ENCODE measurements around the gene TRMT10A.

Gene TRMT10A, protein sequence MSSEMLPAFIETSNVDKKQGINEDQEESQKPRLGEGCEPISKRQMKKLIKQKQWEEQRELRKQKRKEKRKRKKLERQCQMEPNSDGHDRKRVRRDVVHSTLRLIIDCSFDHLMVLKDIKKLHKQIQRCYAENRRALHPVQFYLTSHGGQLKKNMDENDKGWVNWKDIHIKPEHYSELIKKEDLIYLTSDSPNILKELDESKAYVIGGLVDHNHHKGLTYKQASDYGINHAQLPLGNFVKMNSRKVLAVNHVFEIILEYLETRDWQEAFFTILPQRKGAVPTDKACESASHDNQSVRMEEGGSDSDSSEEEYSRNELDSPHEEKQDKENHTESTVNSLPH

DNA sequence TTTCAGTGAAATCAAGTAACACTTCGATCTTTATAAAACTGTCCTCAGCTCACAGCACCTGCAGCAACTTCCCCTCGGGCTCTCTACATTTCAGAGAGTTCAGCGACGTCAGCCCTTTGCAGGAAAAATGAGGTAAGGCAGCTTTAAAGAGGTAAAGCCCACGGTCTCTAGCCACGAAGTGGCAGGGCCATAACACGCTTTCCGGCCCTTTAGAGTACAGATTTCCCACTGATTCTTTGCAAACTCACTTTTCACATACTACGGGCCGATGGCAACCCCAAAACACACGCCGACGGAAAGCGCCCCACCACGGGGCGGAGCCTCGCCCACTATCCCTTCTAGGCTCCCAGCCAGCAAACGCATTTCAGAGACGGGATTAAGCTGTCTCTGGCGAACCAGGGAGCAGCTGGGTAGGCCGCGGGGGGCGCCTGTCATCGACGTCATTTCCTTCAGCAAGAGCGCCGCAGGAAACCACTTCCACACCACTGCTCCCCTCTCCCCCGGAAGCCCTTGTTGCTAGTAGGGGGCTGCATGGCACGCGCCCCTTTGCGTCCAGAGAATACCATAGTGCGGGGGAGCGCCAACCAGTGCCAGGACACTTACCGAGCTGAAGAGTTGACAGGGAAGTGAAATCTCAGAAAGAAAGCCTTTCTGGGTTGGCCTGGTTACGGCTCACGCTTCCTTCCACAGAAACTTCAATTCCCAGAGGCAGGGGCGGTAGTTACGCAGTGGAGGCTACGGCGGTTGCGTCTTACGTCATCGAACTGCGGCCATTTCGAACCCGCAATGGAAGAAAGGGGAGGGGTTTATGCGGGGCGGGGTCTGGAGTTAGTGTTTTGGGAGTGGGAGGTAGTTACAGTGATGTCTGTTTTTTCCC is at the start of gene TRMT10A:
Gene TRMT10A, minus strand, starts transcription at position 730 of the 877 bp plus-strand sequence. CDS start 4,701 bp downstream, outside the sequence.
- TF ChIP-seq, protein P1, sequence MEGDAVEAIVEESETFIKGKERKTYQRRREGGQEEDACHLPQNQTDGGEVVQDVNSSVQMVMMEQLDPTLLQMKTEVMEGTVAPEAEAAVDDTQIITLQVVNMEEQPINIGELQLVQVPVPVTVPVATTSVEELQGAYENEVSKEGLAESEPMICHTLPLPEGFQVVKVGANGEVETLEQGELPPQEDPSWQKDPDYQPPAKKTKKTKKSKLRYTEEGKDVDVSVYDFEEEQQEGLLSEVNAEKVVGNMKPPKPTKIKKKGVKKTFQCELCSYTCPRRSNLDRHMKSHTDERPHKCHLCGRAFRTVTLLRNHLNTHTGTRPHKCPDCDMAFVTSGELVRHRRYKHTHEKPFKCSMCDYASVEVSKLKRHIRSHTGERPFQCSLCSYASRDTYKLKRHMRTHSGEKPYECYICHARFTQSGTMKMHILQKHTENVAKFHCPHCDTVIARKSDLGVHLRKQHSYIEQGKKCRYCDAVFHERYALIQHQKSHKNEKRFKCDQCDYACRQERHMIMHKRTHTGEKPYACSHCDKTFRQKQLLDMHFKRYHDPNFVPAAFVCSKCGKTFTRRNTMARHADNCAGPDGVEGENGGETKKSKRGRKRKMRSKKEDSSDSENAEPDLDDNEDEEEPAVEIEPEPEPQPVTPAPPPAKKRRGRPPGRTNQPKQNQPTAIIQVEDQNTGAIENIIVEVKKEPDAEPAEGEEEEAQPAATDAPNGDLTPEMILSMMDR (IDR thresholded peaks at IDR 0.05; ENCODE audit: borderline replicate concordance, insufficient read depth, low read depth, low read length): peak; percentile 2; the same call in 1 of the 2 replicates
- peak within 1 kb of the TSS; percentile 65 for H3K4me3 ChIP-seq (ENCODE audit: low read depth, low read length)

DNA sequence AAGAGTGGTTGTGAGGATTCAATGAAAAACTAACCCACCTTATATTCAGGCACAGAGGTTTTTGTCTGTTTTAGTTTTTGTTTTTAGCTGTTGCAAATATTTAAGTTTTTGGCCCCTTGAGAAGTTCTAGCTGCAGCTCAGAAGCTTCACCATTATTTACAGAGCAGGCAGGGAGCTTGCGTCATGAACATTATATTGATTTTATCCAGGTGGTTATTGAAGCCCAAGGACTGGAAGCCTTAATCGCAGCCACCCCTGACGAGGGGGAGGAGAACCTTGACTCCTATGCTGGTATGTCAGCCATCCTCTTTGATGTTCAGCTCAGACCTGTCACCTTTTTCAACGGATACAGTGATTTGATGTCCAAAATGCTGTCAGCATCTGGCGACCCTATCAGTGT is 48.9 kb upstream of the TRMT10A start:
- TF ChIP-seq, protein P1 (IDR thresholded peaks at IDR 0.05; ENCODE audit: borderline replicate concordance, insufficient read depth, low read depth, low read length): no peak

DNA sequence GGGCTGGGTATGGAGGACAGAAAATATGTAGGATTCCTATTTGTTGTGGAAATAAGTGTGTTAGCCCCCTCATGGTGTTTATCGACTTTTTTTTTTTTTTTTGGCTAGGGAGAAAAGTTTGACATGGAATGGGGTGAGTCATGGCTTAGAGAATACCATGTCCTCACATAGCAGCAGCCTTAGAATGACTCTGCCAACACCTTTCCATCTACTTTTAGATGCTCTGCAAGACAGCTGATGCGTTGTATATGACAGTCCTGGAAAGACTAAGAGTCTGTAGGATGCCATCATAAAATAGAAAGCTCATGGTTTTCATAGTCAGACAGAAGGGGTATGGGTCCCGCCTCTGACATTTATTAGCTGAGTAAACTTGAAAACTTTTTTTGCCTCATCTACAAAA is 48.4 kb upstream of the TRMT10A start:
- TF ChIP-seq, protein P1 (IDR thresholded peaks at IDR 0.05; ENCODE audit: borderline replicate concordance, insufficient read depth, low read depth, low read length): no peak
- no peak overlapping the region for H3K4me3 ChIP-seq (ENCODE audit: low read depth, low read length)

More for the DNA sequence above, 48.9 kb upstream of the TRMT10A start:
- H3K4me3 ChIP-seq (ENCODE audit: low read depth, low read length): no peak overlapping the region

DNA sequence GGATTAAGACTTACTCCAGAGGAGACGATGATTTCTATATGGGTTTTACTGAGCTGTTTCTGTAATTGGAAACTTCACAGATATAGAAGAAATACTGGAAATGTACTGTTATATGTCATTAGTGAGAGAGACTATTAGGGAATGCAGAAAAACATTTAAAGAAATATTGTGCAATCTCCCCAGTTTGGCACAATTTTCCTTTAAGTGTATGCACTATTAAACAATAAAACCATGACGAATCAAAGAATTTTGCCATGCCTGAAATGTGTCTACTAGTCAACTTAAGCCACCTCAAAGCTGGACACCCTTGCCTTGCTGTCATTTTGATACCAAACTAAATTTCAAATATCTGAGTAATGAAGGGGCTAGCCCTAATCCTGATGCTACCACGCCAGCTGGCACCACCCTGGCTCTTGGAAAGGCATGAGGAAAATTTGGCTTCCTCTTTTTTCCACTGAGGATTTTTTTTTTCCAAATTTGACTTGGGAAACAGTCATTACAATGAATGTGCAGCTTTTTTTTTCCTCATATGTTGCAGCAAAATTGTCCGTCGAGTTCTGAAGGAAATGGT is 46.9 kb upstream of the TRMT10A start:
- TF ChIP-seq, protein P1 (IDR thresholded peaks at IDR 0.05; ENCODE audit: borderline replicate concordance, insufficient read depth, low read depth, low read length): no peak

DNA sequence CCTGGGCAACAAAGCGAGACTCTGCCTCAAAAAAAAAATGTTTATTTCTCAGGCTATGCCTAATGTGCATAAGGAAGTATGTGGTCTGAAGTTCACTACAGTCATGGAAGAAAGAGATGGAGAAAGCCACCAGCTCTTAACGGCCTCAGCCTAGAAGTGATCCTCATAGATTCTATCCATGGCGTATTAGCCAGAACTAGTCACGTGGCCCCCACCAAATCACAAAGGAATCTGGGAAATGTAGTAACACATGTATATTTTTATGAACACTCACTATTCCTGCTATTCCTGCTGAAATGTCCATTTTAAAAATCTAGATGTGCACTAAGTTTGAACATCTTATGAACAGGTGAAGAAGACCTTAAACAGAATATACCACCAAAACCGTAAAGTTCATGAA is 44.6 kb upstream of the TRMT10A start:
- no peak overlapping the region for H3K4me3 ChIP-seq (ENCODE audit: low read depth, low read length)
- TF ChIP-seq, protein P1 (IDR thresholded peaks at IDR 0.05; ENCODE audit: borderline replicate concordance, insufficient read depth, low read depth, low read length): no peak

More for the DNA sequence above, 46.9 kb upstream of the TRMT10A start:
- H3K4me3 ChIP-seq (ENCODE audit: low read depth, low read length): no peak overlapping the region

DNA sequence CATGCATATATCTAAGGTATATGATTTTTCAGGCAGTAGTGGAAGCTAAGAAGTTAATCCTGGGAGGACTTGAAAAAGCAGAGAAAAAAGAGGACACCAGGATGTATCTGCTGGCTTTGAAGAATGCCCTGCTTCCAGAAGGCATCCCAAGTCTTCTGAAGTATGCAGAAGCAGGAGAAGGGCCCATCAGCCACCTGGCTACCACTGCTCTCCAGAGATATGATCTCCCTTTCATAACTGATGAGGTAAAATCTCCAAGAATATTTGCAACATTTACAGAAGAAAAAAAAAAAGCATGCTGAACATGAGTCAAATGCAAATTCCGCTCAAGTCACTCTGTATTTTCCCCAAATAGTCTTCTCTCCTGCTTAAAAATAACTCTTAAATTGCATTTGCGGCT is 42.9 kb upstream of the TRMT10A start:
- H3K4me3 ChIP-seq (ENCODE audit: low read depth, low read length): no peak overlapping the region
- TF ChIP-seq, protein P1 (IDR thresholded peaks at IDR 0.05; ENCODE audit: borderline replicate concordance, insufficient read depth, low read depth, low read length): no peak

Measured in GM12875 (cell line).